CD14-positive monocyte (primary cell): Measurements from ENCODE around the gene TCP10L. TPM values are rescaled to one million over a fixed set of nuclear protein-coding genes. Genes with fewer than 3 reads are reported as not detected.
"Not testable (repeated sequence)": the region's sequence is repeated elsewhere in the genome, so short reads cannot be mapped to it uniquely, and the experiment has no call there.

Experiments
- DNase-seq, 3 donors: peaks; one replicate each; pipeline ENCODE4 v3.0.0-alpha.2; 2011 to 2022
- H2AFZ ChIP-seq: 2 replicates; pipeline ENCODE4 v1.6.0; 2012; ENCODE audit warnings: mild to moderate bottlenecking, low read depth, low read length, inconsistent platforms; ENCODE audit not compliant: insufficient read depth, poor library complexity, severe bottlenecking
- H3K27ac ChIP-seq, 2 donors: 1 replicate in 1 of 2; 2 replicates in 1 of 2; pipeline ENCODE4 v1.5.1; 2012 to 2013; ENCODE audit warnings: low read length in 2 of 2, control low read depth in 1 of 2, inconsistent platforms in 1 of 2, low read depth in 1 of 2, mild to moderate bottlenecking in 1 of 2
- H3K27me3 ChIP-seq, 2 donors: one replicate each; pipeline versions ENCODE4 v1.6.0 to v1.6.1; 2011 to 2013; ENCODE audit warnings: low read length in 2 of 2; ENCODE audit not compliant: control insufficient read depth in 2 of 2, insufficient read depth in 2 of 2
- H3K36me3 ChIP-seq, 2 donors: replicated peaks in 1 of 2; 1 replicate in 1 of 2; 2 replicates in 1 of 2; pipeline versions ENCODE4 v1.5.1 to v1.6.1; 2012 to 2013; ENCODE audit warnings: low read length in 2 of 2, control low read depth in 1 of 2, inconsistent platforms in 1 of 2, mild to moderate bottlenecking in 1 of 2; ENCODE audit not compliant: insufficient read depth in 2 of 2, control insufficient read depth in 1 of 2
- H3K4me1 ChIP-seq, 2 donors: 1 replicate in 1 of 2; 2 replicates in 1 of 2; pipeline versions ENCODE4 v1.5.1 to v1.6.1; 2012 to 2013; ENCODE audit warnings: low read length in 2 of 2, control low read depth in 1 of 2, inconsistent platforms in 1 of 2, mild to moderate bottlenecking in 1 of 2, moderate library complexity in 1 of 2; ENCODE audit not compliant: insufficient read depth in 2 of 2, control insufficient read depth in 1 of 2
- H3K4me2 ChIP-seq: replicated peaks from 2 replicates; pipeline ENCODE3; 2012; ENCODE audit warnings: low read length, moderate library complexity, mild to moderate bottlenecking; ENCODE audit not compliant: poor library complexity, severe bottlenecking; ENCODE audit errors: extremely low read depth
- H3K4me3 ChIP-seq, 3 experiments: fragments of 200-600 bp in 1 of 3; sonication (generic) in 1 of 3; replicated peaks in 1 of 3; 1 replicate in 2 of 3; 2 replicates in 1 of 3; pipeline ENCODE4 v1.5.1; 2011 to 2013; ENCODE audit warnings: low read length in 3 of 3, mild to moderate bottlenecking in 3 of 3, control low read depth in 2 of 3, low read depth in 2 of 3, inconsistent platforms in 1 of 3, moderate library complexity in 1 of 3
- H3K79me2 ChIP-seq: 2 replicates; pipeline ENCODE4 v1.6.0; 2012; ENCODE audit warnings: mild to moderate bottlenecking, control low read depth, inconsistent platforms, low read length, moderate library complexity; ENCODE audit not compliant: insufficient read depth
- H3K9ac ChIP-seq: 2 replicates; pipeline ENCODE4 v1.6.0; 2017; ENCODE audit warnings: low read length, mild to moderate bottlenecking; ENCODE audit not compliant: insufficient read depth, poor library complexity, severe bottlenecking
- H3K9me3 ChIP-seq, 2 donors: replicated peaks in 1 of 2; 1 replicate in 1 of 2; 2 replicates in 1 of 2; pipeline versions ENCODE4 v1.5.1 to v1.6.1; 2012 to 2013; ENCODE audit warnings: low read length in 2 of 2, control low read depth in 1 of 2; ENCODE audit not compliant: control insufficient read depth in 1 of 2, insufficient read depth in 1 of 2
- H4K20me1 ChIP-seq: 2 replicates; pipeline ENCODE4 v1.6.0; 2012; ENCODE audit warnings: mild to moderate bottlenecking, low read length, control low read depth, moderate library complexity; ENCODE audit not compliant: insufficient read depth
- H3K27ac Mint-ChIP-seq, 7 donors: one replicate each; pipeline ENCODE4 v1.8.0; 2020; ENCODE audit warnings: mild to moderate bottlenecking in 7 of 7, mixed read lengths in 7 of 7, moderate library complexity in 6 of 7, inconsistent platforms in 2 of 7
- H3K27me3 Mint-ChIP-seq, 3 donors: one replicate each; pipeline ENCODE4 v1.8.0; 2021 to 2022; ENCODE audit warnings: low read depth in 3 of 3, mild to moderate bottlenecking in 3 of 3, mixed read lengths in 3 of 3, moderate library complexity in 3 of 3, inconsistent platforms in 1 of 3
- H3K36me3 Mint-ChIP-seq, 2 donors: one replicate each; pipeline ENCODE4 v1.8.0; 2020; ENCODE audit warnings: mixed read lengths in 2 of 2, inconsistent platforms in 1 of 2, mild to moderate bottlenecking in 1 of 2
- H3K4me1 Mint-ChIP-seq: one replicate; pipeline ENCODE4 v1.8.0; 2020; ENCODE audit warnings: mild to moderate bottlenecking, mixed read lengths
- H3K4me3 Mint-ChIP-seq, 2 donors: one replicate each; pipeline ENCODE4 v1.8.0; 2020; ENCODE audit warnings: mild to moderate bottlenecking in 2 of 2, mixed read lengths in 2 of 2, moderate library complexity in 1 of 2
- H3K9me3 Mint-ChIP-seq, 7 donors: one replicate each; pipeline ENCODE4 v1.8.0; 2020 to 2022; ENCODE audit warnings: mixed read lengths in 7 of 7, mild to moderate bottlenecking in 6 of 7, moderate library complexity in 6 of 7, inconsistent platforms in 2 of 7
- CTCF ChIP-seq: fragments of 200-600 bp; IDR thresholded peaks from one replicate; pipeline ENCODE4 v1.8.0; 2022; ENCODE audit warnings: antibody characterized with exemption, mild to moderate bottlenecking
- WGBS: methylation state at CpG from one replicate; pipeline ENCODE4 v1.1.5; 2013; ENCODE audit warnings: missing lambda C conversion rate; ENCODE audit not compliant: insufficient coverage; 5-methylcytosine and 5-hydroxymethylcytosine counted together
- intact Hi-C, 2 donors: fragments of 100-400 bp; cut with micrococcal nuclease; formaldehyde crosslinking; loops; one replicate each; pipeline versions ENCODE4 v1.15.0 to v1.15.1; 2023
- polyA plus RNA-seq, 3 donors: library from polyadenylated mRNA; depleted of rRNA in 1 of 3; unstranded in 2 of 3; stranded (reverse) in 1 of 3; fragments of 300-500 nt in 2 of 3; fragments of >200 nt in 1 of 3; fragmentation: Illumina TruSeq in 2 of 3; gene quantifications; 1 replicate in 2 of 3; 2 replicates in 1 of 3; pipeline ENCODE4 v1.2.3, GENCODE V29; 2012 to 2021

Gene TCP10L
- polyA plus RNA-seq, 3 donors: 0.07 to 0.41 (median 0.12) TPM

GRCh38 chr21:32612075-32612998 lies 27.0 kb upstream of the TCP10L start, which contains the start of gene CFAP298:
Gene CFAP298, minus strand, starts transcription at chr21:32612377. Its CDS starts 134 bp downstream, at chr21:32612243.
- H3K4me3 ChIP-seq: peak within 1 kb of the TSS; percentile 53 to 94 (median 84)
- no peaks in the 10 kb centered on the region for H3K9me3 ChIP-seq
- peaks cover 18 to 19% of the 10 kb centered on the region in 2 donors for H3K36me3 Mint-ChIP-seq
- DNase-seq: peak; percentile 78 to 92 (median 85)
- H3K79me2 ChIP-seq: peaks cover 21% of the 10 kb centered on the region
- TF ChIP-seq CTCF: no peak
- peaks cover under 1 to 13% (median 6%) of the 10 kb centered on the region in 3 donors for H3K27me3 Mint-ChIP-seq
- H3K9ac ChIP-seq: peak within 1 kb of the TSS; percentile 82
- peak within 1 kb of the TSS; percentile 95 to 99 for H3K4me3 Mint-ChIP-seq
- intact Hi-C loops: no loop called here
- peaks cover 16 to 20% of the 10 kb centered on the region in 2 donors for H3K4me1 ChIP-seq
- H3K4me1 Mint-ChIP-seq: peaks cover 16% of the 10 kb centered on the region
- peak within 1 kb of the TSS; percentile 96 for H3K4me2 ChIP-seq
- no peaks in the 10 kb centered on the region for H4K20me1 ChIP-seq
- peak within 1 kb of the TSS; percentile 97 for H2AFZ ChIP-seq
- H3K9me3 Mint-ChIP-seq: no peaks in the 10 kb centered on the region
- H3K27me3 ChIP-seq: no peaks in the 10 kb centered on the region
- under 1% methylated on average over 81 of the region's 81 CpGs for WGBS
- H3K36me3 ChIP-seq: peaks cover 12 to 26% of the 10 kb centered on the region in 2 donors
- peak within 1 kb of the TSS; percentile 55 to 85 for H3K27ac ChIP-seq
- H3K27ac Mint-ChIP-seq: peak within 1 kb of the TSS; percentile 93 to 99 (median 98)

GRCh38 chr21:32611471-32611997 lies 26.2 kb upstream of the TCP10L start:
- H3K9me3 Mint-ChIP-seq: no peaks in the 10 kb centered on the region
- TF ChIP-seq CTCF: no peak
- H3K27me3 Mint-ChIP-seq: peaks cover 0 to 13% (median 4%) of the 10 kb centered on the region in 3 donors
- Histone ChIP-seq H3K27me3 (no peaks in the 10 kb centered on the region), H3K9me3 (no peaks in the 10 kb centered on the region), H3K79me2 (peaks cover 21% of the 10 kb centered on the region), H3K9ac (peak overlapping the region; percentile 82), H3K36me3 (peaks cover 18 to 34% of the 10 kb centered on the region in 2 donors), H4K20me1 (no peaks in the 10 kb centered on the region), H3K27ac (peak overlapping the region; percentile 55 to 85), H3K4me2 (peak overlapping the region; percentile 96), H3K4me1 (peaks cover 16 to 20% of the 10 kb centered on the region in 2 donors), H3K4me3 (peak overlapping the region; percentile 53 to 94 (median 84)), H2AFZ (peak overlapping the region; percentile 97)
- DNase-seq: peak in 1 of 3 donors; percentile 1
- peak overlapping the region; percentile 95 to 99 for H3K4me3 Mint-ChIP-seq
- peaks cover 22 to 24% of the 10 kb centered on the region in 2 donors for H3K36me3 Mint-ChIP-seq
- intact Hi-C loops: no loop called here
- peak overlapping the region; percentile 63 to 99 (median 98) for H3K27ac Mint-ChIP-seq
- H3K4me1 Mint-ChIP-seq: peaks cover 16% of the 10 kb centered on the region
- WGBS: under 1% methylated on average over 28 of the region's 28 CpGs

GRCh38 chr21:32610940-32611339 lies 25.6 kb upstream of the TCP10L start:
- H3K36me3 ChIP-seq: peaks cover 22 to 40% of the 10 kb centered on the region in 2 donors
- H3K27ac ChIP-seq, intact Hi-C loops, H3K27me3 ChIP-seq, H3K4me3 ChIP-seq, H3K9me3 Mint-ChIP-seq, H3K9me3 ChIP-seq, DNase-seq, H3K4me3 Mint-ChIP-seq, H4K20me1 ChIP-seq, H3K9ac ChIP-seq: not testable (repeated sequence)
- Mint-ChIP-seq H3K27ac (peak overlapping the region in 1 of 7 donors; percentile 20), H3K27me3 (peaks cover 0 to 13% (median 4%) of the 10 kb centered on the region in 3 donors), H3K36me3 (peaks cover 27 to 30% of the 10 kb centered on the region in 2 donors), H3K4me1 (peaks cover 16% of the 10 kb centered on the region)
- H3K79me2 ChIP-seq: peaks cover 21% of the 10 kb centered on the region
- 90% methylated on average over 12 of the region's 17 CpGs for WGBS
- H3K4me1 ChIP-seq: peaks cover 16 to 20% of the 10 kb centered on the region in 2 donors
- H3K4me2 ChIP-seq: peak overlapping the region; percentile 11
- H2AFZ ChIP-seq: peak overlapping the region; percentile 97
